ENCODE data around the gene SPATA19. TPM values are rescaled to one million over a fixed set of nuclear protein-coding genes. Genes with fewer than 3 reads are reported as not detected.
A peak's percentile ranks its signal among the peaks of the same experiment; 100 is the strongest.
"Not testable (repeated sequence)": the region's sequence is repeated elsewhere in the genome, so short reads cannot be mapped to it uniquely, and the experiment has no call there.

Gene SPATA19
- not detected for polyA plus RNA-seq (ENCODE audit: insufficient read length in 4 of 4)

- DNase-seq (ENCODE audit: low read depth in 4 of 4, low spot score in 2 of 4), result no peak
Measured at GRCh38 chr11:133845413-133845812, at the start of gene SPATA19. TSS of gene SPATA19 (minus strand) at chr11:133845513. CDS start at chr11:133845446, 67 bp downstream.

GRCh38 chr11:133895061-133895479 lies 49.8 kb upstream of the SPATA19 start:
- peak in 1 of 4 donors; percentile 31 for DNase-seq (ENCODE audit: low read depth in 4 of 4, low spot score in 2 of 4)

GRCh38 chr11:133893381-133893780 lies 48.1 kb upstream of the SPATA19 start:
- DNase-seq (ENCODE audit: low read depth in 4 of 4, low spot score in 2 of 4), result no peak

- no peak for DNase-seq (ENCODE audit: low read depth in 4 of 4, low spot score in 2 of 4)
Measured at GRCh38 chr11:133892584-133893380, 47.5 kb upstream of the SPATA19 start.

GRCh38 chr11:133892126-133892525 lies 46.8 kb upstream of the SPATA19 start:
- no peak for DNase-seq (ENCODE audit: low read depth in 4 of 4, low spot score in 2 of 4)

- DNase-seq (ENCODE audit: low read depth in 4 of 4, low spot score in 2 of 4), result no peak
Measured at GRCh38 chr11:133889893-133890292, 44.6 kb upstream of the SPATA19 start.

GRCh38 chr11:133889188-133889587 lies 43.9 kb upstream of the SPATA19 start:
- no peak for DNase-seq (ENCODE audit: low read depth in 4 of 4, low spot score in 2 of 4)

- no peak for DNase-seq (ENCODE audit: low read depth in 4 of 4, low spot score in 2 of 4)
Measured at GRCh38 chr11:133887692-133888332, 42.5 kb upstream of the SPATA19 start.

- DNase-seq (ENCODE audit: low read depth in 4 of 4, low spot score in 2 of 4), result no peak
Measured at GRCh38 chr11:133886029-133886428, 40.7 kb upstream of the SPATA19 start.

- no peak for DNase-seq (ENCODE audit: low read depth in 4 of 4, low spot score in 2 of 4)
Measured at GRCh38 chr11:133872160-133872559, 26.8 kb upstream of the SPATA19 start.

GRCh38 chr11:133867456-133867855 lies 22.1 kb upstream of the SPATA19 start:
- no peak for DNase-seq (ENCODE audit: low read depth in 4 of 4, low spot score in 2 of 4)

GRCh38 chr11:133865466-133865865 lies 20.2 kb upstream of the SPATA19 start:
- DNase-seq (ENCODE audit: low read depth in 4 of 4, low spot score in 2 of 4), result no peak

GRCh38 chr11:133864756-133865155 lies 19.4 kb upstream of the SPATA19 start:
- DNase-seq (ENCODE audit: low read depth in 4 of 4, low spot score in 2 of 4), result no peak

GRCh38 chr11:133860151-133860550 lies 14.8 kb upstream of the SPATA19 start:
- no peak for DNase-seq (ENCODE audit: low read depth in 4 of 4, low spot score in 2 of 4)

- not testable (repeated sequence) for DNase-seq (ENCODE audit: low read depth in 4 of 4, low spot score in 2 of 4)
Measured at GRCh38 chr11:133854330-133854960, 9.1 kb upstream of the SPATA19 start.

GRCh38 chr11:133844217-133844616 lies 1.1 kb downstream of the SPATA19 start:
- DNase-seq (ENCODE audit: low read depth in 4 of 4, low spot score in 2 of 4), result no peak

GRCh38 chr11:133843454-133843987 lies 1.8 kb downstream of the SPATA19 start:
- DNase-seq (ENCODE audit: low read depth in 4 of 4, low spot score in 2 of 4), result no peak

GRCh38 chr11:133842730-133843129 lies 2.6 kb downstream of the SPATA19 start:
- no peak for DNase-seq (ENCODE audit: low read depth in 4 of 4, low spot score in 2 of 4)

- DNase-seq (ENCODE audit: low read depth in 4 of 4, low spot score in 2 of 4), result no peak
Measured at GRCh38 chr11:133842053-133842452, 3.3 kb downstream of the SPATA19 start.

- DNase-seq (ENCODE audit: low read depth in 4 of 4, low spot score in 2 of 4), result no peak
Measured at GRCh38 chr11:133841279-133842043, 3.9 kb downstream of the SPATA19 start.
